Cardiac muscle cell (in vitro differentiated cells and primary cell): Measurements from ENCODE around the gene CEP85L. TPM values are rescaled to one million over a fixed set of nuclear protein-coding genes. Genes with fewer than 3 reads are reported as not detected.

Experiments used
- DNase-seq, 2 donors: peaks; one replicate each; pipeline versions ENCODE4 v3.0.0 to v3.0.0-alpha.2; 2010 to 2017; ENCODE audit warnings: low read depth in 1 of 2, low spot score in 1 of 2
- H3K27ac ChIP-seq: fragments of 200-600 bp; sonication (generic); 2 replicates; pipeline ENCODE4 v1.5.1; 2016
- H3K27me3 ChIP-seq: fragments of 200-600 bp; sonication (generic); 2 replicates; pipeline ENCODE4 v1.6.0; 2016; ENCODE audit warnings: control low read depth
- H3K36me3 ChIP-seq: fragments of 200-600 bp; sonication (generic); 2 replicates; pipeline ENCODE4 v1.5.1; 2016; ENCODE audit warnings: control low read depth
- H3K4me1 ChIP-seq: fragments of 200-600 bp; sonication (generic); 2 replicates; pipeline ENCODE4 v1.8.1; 2017; ENCODE audit warnings: low read depth, mild to moderate bottlenecking, mixed run types
- H3K4me3 ChIP-seq: fragments of 200-600 bp; sonication (generic); 2 replicates; pipeline ENCODE4 v1.5.1; 2016; ENCODE audit warnings: mild to moderate bottlenecking
- H3K9me3 ChIP-seq: fragments of 200-600 bp; sonication (generic); 2 replicates; pipeline ENCODE4 v1.5.1; 2017; ENCODE audit warnings: low read depth, mild to moderate bottlenecking, control low read depth
- CTCF ChIP-seq: IDR thresholded peaks from 2 replicates; pipeline ENCODE4 v1.5.1; 2012; ENCODE audit warnings: low read depth, mild to moderate bottlenecking, low read length
- polyA plus RNA-seq: library from polyadenylated mRNA; unstranded; fragments of >200 nt; fragmentation: Nextera tagmentation; extraction: Ambion mirVana; gene quantifications from 2 replicates; pipeline ENCODE4 v1.2.1, GENCODE V29; 2016
- total RNA-seq: library from RNA; depleted of rRNA; stranded (reverse); fragments of >200 nt; gene quantifications from 2 replicates; pipeline ENCODE4 v1.2.3, GENCODE V29; 2016

CEP85L gene
- total and polyA plus RNA-seq, 2 experiments from 2014 or later: 7.9 to 20.0 TPM

- no peak overlapping the region for H3K4me3 ChIP-seq
- H3K36me3 ChIP-seq: no peaks in the 10 kb centered on the region
- H3K27me3 ChIP-seq: no peaks in the 10 kb centered on the region
- no peak for TF ChIP-seq CTCF
- H3K27ac ChIP-seq: no peak overlapping the region
- DNase-seq: no peak
- H3K9me3 ChIP-seq: no peaks in the 10 kb centered on the region
- H3K4me1 ChIP-seq: no peaks in the 10 kb centered on the region
These were observed 165.5 kb downstream of the CEP85L start for GRCh38 chr6:118485601-118486550.

- no peak overlapping the region for H3K27ac ChIP-seq
- no peaks in the 10 kb centered on the region for H3K9me3 ChIP-seq
- no peaks in the 10 kb centered on the region for H3K36me3 ChIP-seq
- no peak overlapping the region for H3K4me3 ChIP-seq
- H3K27me3 ChIP-seq: no peaks in the 10 kb centered on the region
- TF ChIP-seq CTCF: no peak
- H3K4me1 ChIP-seq: peaks cover 6% of the 10 kb centered on the region
- no peak for DNase-seq
These were observed 174.8 kb downstream of the CEP85L start for GRCh38 chr6:118476551-118476950.

- TF ChIP-seq CTCF: no peak
- H3K27ac ChIP-seq: no peak overlapping the region
- no peaks in the 10 kb centered on the region for H3K27me3 ChIP-seq
- H3K9me3 ChIP-seq: no peaks in the 10 kb centered on the region
- DNase-seq: no peak
- no peaks in the 10 kb centered on the region for H3K36me3 ChIP-seq
- no peak overlapping the region for H3K4me3 ChIP-seq
- H3K4me1 ChIP-seq: peaks cover 10% of the 10 kb centered on the region
These were observed 178.1 kb downstream of the CEP85L start for GRCh38 chr6:118473266-118473665.

- Histone ChIP-seq H3K4me1 (peaks cover 17% of the 10 kb centered on the region), H3K27ac (no peak overlapping the region), H3K36me3 (no peaks in the 10 kb centered on the region), H3K27me3 (no peaks in the 10 kb centered on the region), H3K9me3 (no peaks in the 10 kb centered on the region), H3K4me3 (no peak overlapping the region)
- no peak for TF ChIP-seq CTCF
- DNase-seq: no peak
These were observed 181.9 kb downstream of the CEP85L start for GRCh38 chr6:118469468-118469867.

GRCh38 chr6:118468682-118469465 is 182.5 kb downstream of the CEP85L start:
- H3K9me3 ChIP-seq: no peaks in the 10 kb centered on the region
- peak in 1 of 2 donors; percentile 8 for DNase-seq
- H3K4me1 ChIP-seq: peaks cover 16% of the 10 kb centered on the region
- H3K27me3 ChIP-seq: no peaks in the 10 kb centered on the region
- TF ChIP-seq CTCF: no peak
- H3K4me3 ChIP-seq: no peak overlapping the region
- no peaks in the 10 kb centered on the region for H3K36me3 ChIP-seq
- no peak overlapping the region for H3K27ac ChIP-seq
